CD8-positive, alpha-beta memory T cell (primary cell): Measurements from ENCODE around the gene C2orf72. TPM values are rescaled to one million over a fixed set of nuclear protein-coding genes. Genes with fewer than 3 reads are reported as not detected.

Experiments used
- CTCF ChIA-PET: fragments of 350-600 bp; sonication (Branson Sonifier 250); formaldehyde crosslinking; loops from one replicate; lab custom pipeline; 2021; ENCODE audit warnings: antibody characterized with exemption; lab: Charles Lee
- POLR2A ChIA-PET: fragments of 350-600 bp; sonication (Branson Sonifier 250); formaldehyde crosslinking; loops from one replicate; lab custom pipeline; 2021; ENCODE audit warnings: antibody characterized with exemption; lab: Charles Lee
- DNase-seq, 5 donors: peaks; one replicate each; pipeline versions ENCODE4 v3.0.0 to v3.0.0-alpha.2; 2020 to 2022; ENCODE audit warnings: mixed read lengths in 1 of 5
- H3K27ac ChIP-seq: one replicate; pipeline ENCODE4 v1.7.0; 2013; ENCODE audit warnings: low read depth, mild to moderate bottlenecking, low read length, moderate library complexity
- H3K27me3 ChIP-seq: 2 replicates; pipeline ENCODE4 v1.7.0; 2013; ENCODE audit warnings: low read length, mild to moderate bottlenecking; ENCODE audit not compliant: insufficient read depth, poor library complexity, severe bottlenecking
- H3K36me3 ChIP-seq: 2 replicates; pipeline ENCODE4 v1.7.0; 2013; ENCODE audit warnings: mild to moderate bottlenecking, low read length, moderate library complexity; ENCODE audit not compliant: insufficient read depth
- H3K4me1 ChIP-seq: 2 replicates; pipeline ENCODE4 v1.7.0; 2013; ENCODE audit warnings: mild to moderate bottlenecking, low read length, moderate library complexity; ENCODE audit not compliant: insufficient read depth
- H3K4me3 ChIP-seq: 2 replicates; pipeline ENCODE4 v1.7.0; 2013; ENCODE audit warnings: mild to moderate bottlenecking, low read length
- H3K9me3 ChIP-seq: 2 replicates; pipeline ENCODE4 v1.7.0; 2013; ENCODE audit warnings: mild to moderate bottlenecking, low read length
- H3K27ac Mint-ChIP-seq, 8 donors: one replicate each; pipeline ENCODE4 v1.8.0; 2020 to 2021; ENCODE audit warnings: mixed read lengths in 8 of 8, mild to moderate bottlenecking in 6 of 8, inconsistent platforms in 3 of 8, moderate library complexity in 3 of 8
- H3K27me3 Mint-ChIP-seq, 2 donors: one replicate each; pipeline ENCODE4 v1.8.0; 2020 to 2021; ENCODE audit warnings: mixed read lengths in 2 of 2, mild to moderate bottlenecking in 1 of 2, moderate library complexity in 1 of 2
- H3K36me3 Mint-ChIP-seq, 3 donors: one replicate each; pipeline ENCODE4 v1.8.0; 2020 to 2021; ENCODE audit warnings: mixed read lengths in 3 of 3, inconsistent platforms in 1 of 3, mild to moderate bottlenecking in 1 of 3
- H3K4me1 Mint-ChIP-seq, 3 donors: one replicate each; pipeline ENCODE4 v1.8.0; 2020 to 2021; ENCODE audit warnings: mixed read lengths in 3 of 3, inconsistent platforms in 1 of 3, mild to moderate bottlenecking in 1 of 3
- H3K4me3 Mint-ChIP-seq, 7 donors: one replicate each; pipeline ENCODE4 v1.8.0; 2020 to 2021; ENCODE audit warnings: mixed read lengths in 7 of 7, mild to moderate bottlenecking in 6 of 7, moderate library complexity in 4 of 7, inconsistent platforms in 2 of 7
- H3K9me3 Mint-ChIP-seq, 5 donors: one replicate each; pipeline ENCODE4 v1.8.0; 2020 to 2022; ENCODE audit warnings: mixed read lengths in 5 of 5, mild to moderate bottlenecking in 3 of 5, moderate library complexity in 2 of 5, inconsistent platforms in 1 of 5
- polyA plus RNA-seq: library from polyadenylated mRNA; unstranded; fragments of 300-500 nt; fragmentation: Illumina TruSeq; gene quantifications from one replicate; pipeline ENCODE4 v1.2.3, GENCODE V29; 2021
- total RNA-seq, 2 experiments: library from RNA; stranded (reverse); gene quantifications; one replicate each; pipeline ENCODE4 v1.2.3, GENCODE V29; 2021

C2orf72 gene
- total and polyA plus RNA-seq, 3 experiments from 2014 or later, result 0.18 TPM; not detected in 2

DNA sequence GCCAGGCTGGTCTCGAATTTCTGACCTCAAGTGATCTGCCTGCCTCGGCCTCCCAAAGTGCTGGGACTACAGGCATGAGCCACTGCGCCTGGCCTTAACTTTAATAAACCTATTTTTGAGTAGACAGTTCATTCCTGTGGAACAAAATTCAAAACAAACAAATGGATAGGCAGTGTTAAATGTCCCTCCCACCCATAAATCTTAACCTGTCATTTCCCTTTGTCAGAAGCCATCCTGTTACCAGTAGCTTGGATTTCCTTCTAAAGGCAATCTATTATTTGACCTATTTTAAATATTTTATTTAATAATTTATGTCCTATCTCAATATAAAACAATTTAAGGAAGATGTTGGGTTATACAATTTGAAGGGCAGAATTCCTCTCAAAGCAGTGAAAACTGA is 6.6 kb upstream of the C2orf72 start:
- H3K9me3 Mint-ChIP-seq, result no peaks in the 10 kb centered on the region

DNA sequence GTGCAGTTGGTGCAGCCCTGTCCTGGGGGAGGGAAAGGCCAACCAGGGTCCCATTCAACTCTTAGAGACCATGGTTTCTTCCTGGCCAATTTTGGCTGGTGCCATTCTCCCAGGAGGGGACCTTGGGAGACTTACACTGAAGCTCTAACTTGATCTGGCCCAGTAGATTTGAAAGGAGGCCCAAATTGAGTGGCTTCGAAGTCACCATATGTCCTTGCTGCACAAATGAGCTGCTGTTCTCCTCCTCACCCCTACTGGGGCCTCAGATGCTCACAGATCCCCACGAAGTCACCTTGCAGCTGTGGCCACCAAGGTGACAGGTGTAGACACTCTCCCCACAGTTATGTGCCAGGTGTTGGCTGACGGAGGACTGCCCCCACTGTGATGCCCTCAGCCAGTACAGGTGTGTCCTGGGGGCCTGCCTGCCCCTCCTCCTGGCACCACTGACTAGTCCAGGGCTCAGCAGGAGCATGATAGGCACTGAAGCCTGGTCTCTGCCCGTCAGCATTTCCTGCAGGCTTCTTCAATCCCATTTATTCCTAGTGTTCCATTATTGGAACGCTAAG is 4.7 kb upstream of the C2orf72 start:
- ChIA-PET CTCF (no interaction called here), POLR2A (interaction anchor here (0.7 kb wide), 1 partner anchor 257 kb away, joined by 3 read pairs; no protein-coding TSS in a partner anchor)
- no peaks in the 10 kb centered on the region for H3K9me3 Mint-ChIP-seq
- Histone ChIP-seq H3K4me1 (no peaks in the 10 kb centered on the region), H3K36me3 (no peaks in the 10 kb centered on the region), H3K27ac (no peak overlapping the region), H3K27me3 (peaks cover 8% of the 10 kb centered on the region), H3K9me3 (no peaks in the 10 kb centered on the region), H3K4me3 (no peak overlapping the region)
- no peak overlapping the region for H3K4me3 Mint-ChIP-seq
- peaks cover 31 to 45% of the 10 kb centered on the region in 2 donors for H3K27me3 Mint-ChIP-seq
- H3K36me3 Mint-ChIP-seq, result no peaks in the 10 kb centered on the region
- H3K4me1 Mint-ChIP-seq, result peaks cover 0 to 3% (median 0%) of the 10 kb centered on the region in 3 donors
- no peak for DNase-seq
- H3K27ac Mint-ChIP-seq, result no peak overlapping the region

More for the DNA sequence above, 6.6 kb upstream of the C2orf72 start:
- ChIA-PET POLR2A (no interaction called here), CTCF (interaction anchor here (0.8 to 0.9 kb wide), 2 partner anchors 13 to 70 kb away, joined by 3 read pairs; no protein-coding TSS in a partner anchor)
- Mint-ChIP-seq H3K36me3 (no peaks in the 10 kb centered on the region), H3K27me3 (peaks cover 16 to 30% of the 10 kb centered on the region in 2 donors), H3K4me1 (no peaks in the 10 kb centered on the region), H3K4me3 (no peak overlapping the region), H3K27ac (no peak overlapping the region)
- H3K27ac ChIP-seq, result no peak overlapping the region
- no peaks in the 10 kb centered on the region for H3K4me1 ChIP-seq
- H3K9me3 ChIP-seq, result no peaks in the 10 kb centered on the region
- DNase-seq, result no peak
- H3K27me3 ChIP-seq, result no peaks in the 10 kb centered on the region
- no peaks in the 10 kb centered on the region for H3K36me3 ChIP-seq
- H3K4me3 ChIP-seq, result no peak overlapping the region

DNA sequence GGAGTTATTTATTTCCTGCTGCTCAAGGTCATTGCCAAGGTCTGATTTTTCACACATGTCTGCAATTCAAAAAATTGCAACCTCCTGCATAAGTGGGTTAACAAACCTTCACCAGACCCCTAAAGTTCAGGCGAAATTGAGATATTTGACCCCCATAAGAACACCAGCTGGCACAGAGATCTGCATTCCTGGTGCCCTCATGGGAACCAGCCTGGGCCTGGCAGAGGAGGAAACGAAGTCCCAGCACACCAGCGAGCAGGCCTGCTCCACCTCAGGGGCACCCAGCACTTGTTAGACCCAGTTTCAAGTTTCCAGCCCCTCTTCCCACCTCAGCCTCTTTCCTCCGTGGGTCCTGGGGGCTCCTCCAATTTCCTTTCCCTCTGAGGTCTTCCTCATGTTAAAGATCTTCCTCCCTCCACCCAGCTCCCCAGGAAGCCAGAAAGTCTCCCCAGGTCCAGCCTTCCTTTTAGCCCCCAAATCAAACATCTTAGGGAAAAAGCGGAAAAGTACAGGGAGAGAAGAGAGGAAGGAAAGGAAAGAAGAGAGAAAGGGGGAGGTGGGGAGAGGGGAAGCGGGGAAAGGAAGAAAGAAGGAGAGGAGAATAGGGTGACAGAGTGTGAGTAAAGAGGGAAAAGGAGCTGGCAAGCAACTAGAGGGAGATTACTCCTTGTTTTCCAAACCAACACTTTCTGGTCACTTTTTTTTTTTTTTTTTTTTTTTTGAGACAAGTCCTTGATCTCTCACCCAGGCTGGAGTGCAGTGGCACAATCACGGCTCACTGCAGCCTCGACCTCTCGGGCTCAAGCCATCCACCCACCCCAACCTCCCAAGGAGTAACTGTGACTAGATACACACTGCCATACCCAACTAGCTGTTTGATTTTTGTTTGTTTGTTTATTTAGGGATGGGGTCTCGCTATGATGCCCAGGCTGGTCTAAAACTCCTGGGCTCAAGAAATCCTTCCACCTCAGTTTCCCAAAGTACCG is 3.9 kb upstream of the C2orf72 start:
- no peaks in the 10 kb centered on the region for H3K36me3 ChIP-seq
- Mint-ChIP-seq H3K4me1 (peaks cover 0 to 3% (median 0%) of the 10 kb centered on the region in 3 donors), H3K27ac (no peak overlapping the region), H3K36me3 (no peaks in the 10 kb centered on the region), H3K9me3 (no peaks in the 10 kb centered on the region), H3K4me3 (no peak overlapping the region), H3K27me3 (peaks cover 32 to 49% of the 10 kb centered on the region in 2 donors)
- no peaks in the 10 kb centered on the region for H3K4me1 ChIP-seq
- peaks cover 12% of the 10 kb centered on the region for H3K27me3 ChIP-seq
- no peaks in the 10 kb centered on the region for H3K9me3 ChIP-seq
- H3K27ac ChIP-seq, result no peak overlapping the region
- DNase-seq, result no peak
- H3K4me3 ChIP-seq, result no peak overlapping the region
- ChIA-PET CTCF (no interaction called here), POLR2A (interaction anchor here (0.7 kb wide), 1 partner anchor 256 kb away, joined by 3 read pairs; no protein-coding TSS in a partner anchor)

DNA sequence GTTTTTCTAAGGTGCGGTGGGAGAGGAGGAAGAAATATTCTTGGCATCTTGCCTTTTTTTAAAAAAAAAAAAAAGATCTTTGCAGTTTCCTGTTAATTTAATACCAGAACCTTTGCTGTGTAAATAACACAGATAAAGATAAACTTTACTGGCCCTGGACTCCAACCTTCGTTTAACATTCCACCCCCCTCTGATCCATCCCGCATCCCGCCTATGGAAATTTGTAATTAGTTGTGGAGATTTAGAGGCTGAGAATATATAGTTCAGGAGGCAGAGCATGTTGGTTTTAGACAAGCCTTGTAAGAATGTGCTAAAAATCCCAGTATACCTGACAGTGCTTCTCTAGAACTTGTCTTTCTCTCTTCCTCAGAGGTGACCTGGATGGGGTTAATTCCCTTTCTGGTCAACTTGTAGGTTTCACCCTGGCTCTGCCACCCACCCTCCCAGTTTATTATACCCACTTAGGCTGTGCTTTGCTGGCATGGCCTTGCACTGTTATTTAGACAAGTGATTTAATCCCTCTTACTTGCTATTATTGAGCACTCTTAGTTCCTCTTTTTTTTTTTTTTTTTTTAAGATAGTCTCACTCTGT is 2.9 kb upstream of the C2orf72 start:
- H3K9me3 ChIP-seq, result no peaks in the 10 kb centered on the region
- Mint-ChIP-seq H3K27me3 (peaks cover 40 to 59% of the 10 kb centered on the region in 2 donors), H3K36me3 (no peaks in the 10 kb centered on the region), H3K4me1 (peaks cover 0 to 3% (median 0%) of the 10 kb centered on the region in 3 donors), H3K9me3 (no peaks in the 10 kb centered on the region), H3K4me3 (no peak overlapping the region), H3K27ac (no peak overlapping the region)
- no peak for DNase-seq
- ChIA-PET CTCF (no interaction called here), POLR2A (no interaction called here)
- no peaks in the 10 kb centered on the region for H3K4me1 ChIP-seq
- no peaks in the 10 kb centered on the region for H3K36me3 ChIP-seq
- peaks cover 16% of the 10 kb centered on the region for H3K27me3 ChIP-seq
- H3K27ac ChIP-seq, result no peak overlapping the region
- H3K4me3 ChIP-seq, result no peak overlapping the region

DNA sequence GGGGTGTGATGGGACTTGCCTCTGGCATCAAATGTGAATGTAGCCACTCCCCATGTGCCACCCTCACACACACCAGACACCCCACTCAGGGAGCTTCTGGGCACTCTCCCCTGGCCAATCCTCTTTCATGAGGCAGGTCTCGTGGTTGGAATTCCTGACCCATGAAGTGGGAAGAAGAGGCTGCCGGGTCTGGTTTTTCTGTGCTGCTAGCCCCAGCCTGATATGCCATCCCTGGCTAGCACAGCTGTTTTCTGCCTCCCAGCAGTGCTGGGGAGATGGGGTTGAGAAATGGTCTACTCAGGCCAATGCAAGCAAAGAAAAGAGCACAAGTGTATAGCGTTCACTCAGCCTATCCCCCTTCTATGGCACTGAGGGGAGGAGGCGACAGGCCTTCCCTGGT is 1.2 kb upstream of the C2orf72 start:
- DNase-seq, result no peak
- Histone ChIP-seq H3K27ac (no peak overlapping the region), H3K4me1 (no peaks in the 10 kb centered on the region), H3K36me3 (no peaks in the 10 kb centered on the region), H3K27me3 (peaks cover 16% of the 10 kb centered on the region), H3K9me3 (no peaks in the 10 kb centered on the region), H3K4me3 (no peak overlapping the region)
- H3K27ac Mint-ChIP-seq, result no peak overlapping the region
- CTCF ChIA-PET, result no interaction called here
- POLR2A ChIA-PET, result no interaction called here
- H3K9me3 Mint-ChIP-seq, result no peaks in the 10 kb centered on the region
- H3K4me1 Mint-ChIP-seq, result peaks cover 0 to 3% (median 0%) of the 10 kb centered on the region in 3 donors
- H3K36me3 Mint-ChIP-seq, result no peaks in the 10 kb centered on the region
- H3K4me3 Mint-ChIP-seq, result peak overlapping the region in 2 of 7 donors; percentile 21 to 26
- peaks cover 44 to 76% of the 10 kb centered on the region in 2 donors for H3K27me3 Mint-ChIP-seq

DNA sequence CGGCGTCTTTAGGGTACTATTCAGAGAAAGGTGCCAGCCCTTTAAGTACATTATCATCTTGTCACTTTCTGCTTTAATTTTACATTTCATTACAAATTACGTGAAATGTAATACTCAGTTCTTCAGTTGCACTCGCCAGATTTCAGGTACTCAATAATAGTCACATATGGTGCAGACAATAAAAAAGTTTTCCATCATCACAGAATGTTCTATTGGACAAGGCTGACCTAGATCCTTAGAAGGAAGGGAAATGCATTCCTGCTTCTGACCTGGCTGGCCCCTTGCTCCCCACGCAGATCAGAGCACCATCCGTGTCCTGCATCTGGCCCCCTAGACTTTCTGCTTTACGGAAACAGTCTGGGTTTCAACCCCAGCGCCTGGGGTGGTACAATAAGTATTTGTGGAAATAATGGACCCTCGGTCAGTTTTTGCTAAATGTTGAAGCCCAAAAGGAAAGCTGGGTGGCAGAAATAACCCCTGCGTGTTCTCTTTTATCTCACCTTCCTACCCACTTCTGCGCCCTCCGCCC is 681 bp upstream of the C2orf72 start:
- no peaks in the 10 kb centered on the region for H3K9me3 ChIP-seq
- peaks cover 0 to 3% (median 0%) of the 10 kb centered on the region in 3 donors for H3K4me1 Mint-ChIP-seq
- ChIA-PET CTCF (no interaction called here), POLR2A (no interaction called here)
- peaks cover 47 to 81% of the 10 kb centered on the region in 2 donors for H3K27me3 Mint-ChIP-seq
- peaks cover 16% of the 10 kb centered on the region for H3K27me3 ChIP-seq
- H3K4me1 ChIP-seq, result no peaks in the 10 kb centered on the region
- DNase-seq, result no peak
- H3K36me3 Mint-ChIP-seq, result no peaks in the 10 kb centered on the region
- no peaks in the 10 kb centered on the region for H3K9me3 Mint-ChIP-seq
- peak overlapping the region in 6 of 7 donors; percentile 3 to 84 (median 34) for H3K4me3 Mint-ChIP-seq
- no peak overlapping the region for H3K27ac ChIP-seq
- H3K27ac Mint-ChIP-seq, result no peak overlapping the region
- H3K4me3 ChIP-seq, result no peak overlapping the region
- H3K36me3 ChIP-seq, result no peaks in the 10 kb centered on the region

DNA sequence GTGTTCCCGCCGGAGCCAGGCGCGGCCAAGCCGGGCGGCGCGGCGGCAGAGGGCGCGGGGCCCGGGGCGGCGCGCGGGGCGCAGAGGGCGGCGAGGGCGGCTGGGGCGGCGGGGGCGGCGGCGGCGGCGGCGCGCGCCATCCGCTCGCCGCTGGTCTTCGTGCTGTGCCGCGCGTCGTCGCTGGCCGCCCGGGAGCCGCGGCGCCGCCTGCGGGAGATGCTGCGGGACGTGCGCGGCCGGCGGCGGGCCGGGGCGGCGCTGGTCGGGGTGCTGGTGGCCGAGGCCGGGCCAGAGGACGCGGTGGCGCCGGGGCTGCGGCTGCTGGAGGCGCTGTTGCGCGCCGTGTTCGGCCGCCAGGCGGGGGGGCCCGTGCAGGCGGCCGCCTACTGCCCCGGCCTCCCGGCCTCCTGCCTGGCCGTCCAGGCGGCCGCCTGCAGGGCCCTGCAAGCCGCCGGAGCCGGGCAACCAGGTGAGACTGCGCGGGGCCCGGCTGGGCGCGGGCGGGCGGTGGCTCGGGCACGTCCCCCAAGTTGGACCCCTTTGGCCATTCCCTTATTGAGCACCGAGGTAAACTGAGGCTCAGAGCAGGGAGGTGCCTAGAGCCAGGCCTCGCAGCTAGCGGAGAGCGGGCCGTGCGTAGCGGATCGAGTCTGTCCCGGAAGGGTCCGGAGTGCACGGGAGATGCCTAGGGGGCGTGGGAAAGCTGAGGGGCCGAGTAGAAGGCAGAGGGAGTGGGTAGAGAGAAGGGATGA is 584 bp downstream of the C2orf72 start:
- no peaks in the 10 kb centered on the region for H3K36me3 ChIP-seq
- H3K9me3 ChIP-seq, result no peaks in the 10 kb centered on the region
- Mint-ChIP-seq H3K36me3 (no peaks in the 10 kb centered on the region), H3K4me3 (peak overlapping the region in 6 of 7 donors; percentile 43 to 67 (median 64)), H3K27ac (no peak overlapping the region), H3K4me1 (peaks cover 0 to 3% (median 0%) of the 10 kb centered on the region in 3 donors), H3K27me3 (peaks cover 54 to 84% of the 10 kb centered on the region in 2 donors), H3K9me3 (no peaks in the 10 kb centered on the region)
- H3K27ac ChIP-seq, result no peak overlapping the region
- no peaks in the 10 kb centered on the region for H3K4me1 ChIP-seq
- no peak overlapping the region for H3K4me3 ChIP-seq
- ChIA-PET POLR2A (no interaction called here), CTCF (no interaction called here)
- no peak for DNase-seq
- H3K27me3 ChIP-seq, result peaks cover 16% of the 10 kb centered on the region
